NB4 (cell line): ENCODE data around the gene PHC1.

ENCODE experiments used
- CTCF ChIP-seq: IDR thresholded peaks from one replicate; pipeline ENCODE4 v1.5.1; 2012; ENCODE audit warnings: low read depth, low read length
- MAX ChIP-seq: IDR thresholded peaks from 2 replicates; pipeline ENCODE4 v1.6.1; 2011; ENCODE audit warnings: low read depth, low read length
- POLR2A ChIP-seq: IDR thresholded peaks from 2 replicates; pipeline ENCODE4 v1.6.1; 2011; ENCODE audit warnings: mild to moderate bottlenecking; ENCODE audit not compliant: insufficient read length; ENCODE audit errors: extremely low read depth

DNA sequence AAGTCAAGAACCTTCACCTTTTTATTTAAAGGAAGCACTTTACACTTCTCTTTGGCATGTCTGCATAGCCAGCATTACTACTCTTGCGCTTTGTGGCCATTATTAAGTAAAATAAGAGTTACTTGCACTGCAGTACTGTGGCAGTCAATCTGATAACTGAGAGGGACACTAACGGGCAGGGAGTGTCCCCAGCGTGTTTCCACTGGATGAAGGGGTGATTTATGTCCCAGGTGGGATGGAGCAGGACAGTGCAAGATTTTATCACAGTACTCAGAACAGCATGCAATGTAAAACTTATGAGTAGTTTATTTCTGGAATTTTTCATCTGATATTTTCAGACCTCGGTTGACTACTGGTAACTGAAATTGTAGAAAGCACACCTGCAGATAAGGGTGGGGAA, 43.3 kb downstream of the PHC1 start:
- TF ChIP-seq CTCF (no peak), POLR2A (no peak), MAX (no peak)
